Esophagus muscularis mucosa (tissue), 3 donors: ENCODE measurements around the gene TBC1D22A.

Experiments used
- POLR2A ChIP-seq: fragments of 450-650 bp; IDR thresholded peaks from one replicate; pipeline ENCODE4 v1.6.1; 2017; ENCODE audit warnings: antibody characterized with exemption, moderate library complexity, mild to moderate bottlenecking, low read depth
- POLR2AphosphoS5 ChIP-seq, 2 donors: sonication (generic); formaldehyde crosslinking; IDR thresholded peaks; one replicate each; pipeline ENCODE4 v1.6.1; 2017; ENCODE audit warnings: antibody characterized with exemption in 2 of 2
- TF ChIP-seq, protein P1 (sequence below), 3 experiments: fragments of 200-600 bp in 2 of 3; fragments of 450-650 bp in 1 of 3; sonication (generic) in 2 of 3; IDR thresholded peaks; one replicate each; pipeline ENCODE4 v1.5.1; 2017 to 2019; ENCODE audit warnings: antibody characterized with exemption in 3 of 3, mild to moderate bottlenecking in 2 of 3, moderate library complexity in 1 of 3

DNA sequence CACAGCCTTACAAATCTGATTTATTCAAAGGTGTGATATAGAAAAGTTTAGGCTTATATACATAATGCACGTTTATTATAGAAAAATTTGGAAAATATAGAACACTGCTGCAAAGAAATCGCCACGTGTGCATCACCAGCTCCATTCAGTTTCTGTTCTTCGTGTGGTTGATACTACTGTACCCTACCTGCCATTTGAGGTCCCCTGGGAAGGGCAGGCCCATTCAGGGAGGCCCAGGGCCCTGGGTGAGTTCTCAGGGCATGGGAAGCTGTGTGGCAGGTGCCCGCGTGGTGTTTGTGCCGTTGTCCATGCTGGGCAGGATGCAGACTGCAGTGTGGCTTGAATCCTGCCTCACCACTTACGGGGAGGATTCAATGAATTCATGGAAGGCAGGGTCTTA is 60.8 kb downstream of the TBC1D22A start:
- TF ChIP-seq, protein P1, sequence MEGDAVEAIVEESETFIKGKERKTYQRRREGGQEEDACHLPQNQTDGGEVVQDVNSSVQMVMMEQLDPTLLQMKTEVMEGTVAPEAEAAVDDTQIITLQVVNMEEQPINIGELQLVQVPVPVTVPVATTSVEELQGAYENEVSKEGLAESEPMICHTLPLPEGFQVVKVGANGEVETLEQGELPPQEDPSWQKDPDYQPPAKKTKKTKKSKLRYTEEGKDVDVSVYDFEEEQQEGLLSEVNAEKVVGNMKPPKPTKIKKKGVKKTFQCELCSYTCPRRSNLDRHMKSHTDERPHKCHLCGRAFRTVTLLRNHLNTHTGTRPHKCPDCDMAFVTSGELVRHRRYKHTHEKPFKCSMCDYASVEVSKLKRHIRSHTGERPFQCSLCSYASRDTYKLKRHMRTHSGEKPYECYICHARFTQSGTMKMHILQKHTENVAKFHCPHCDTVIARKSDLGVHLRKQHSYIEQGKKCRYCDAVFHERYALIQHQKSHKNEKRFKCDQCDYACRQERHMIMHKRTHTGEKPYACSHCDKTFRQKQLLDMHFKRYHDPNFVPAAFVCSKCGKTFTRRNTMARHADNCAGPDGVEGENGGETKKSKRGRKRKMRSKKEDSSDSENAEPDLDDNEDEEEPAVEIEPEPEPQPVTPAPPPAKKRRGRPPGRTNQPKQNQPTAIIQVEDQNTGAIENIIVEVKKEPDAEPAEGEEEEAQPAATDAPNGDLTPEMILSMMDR (IDR thresholded peaks at IDR 0.05) = no peak
- TF ChIP-seq POLR2A (no peak), POLR2AphosphoS5 (IDR thresholded peaks at IDR 0.05) (no peak)
